C1 segment of cervical spinal cord (tissue), 14 donors: Measurements from ENCODE around the gene TBKBP1.

ENCODE experiments used
- DNase-seq, 14 donors: peaks; one replicate each; lab custom pipeline; 2025; lab: John Stamatoyannopoulos, UW

Gene TBKBP1

DNA sequence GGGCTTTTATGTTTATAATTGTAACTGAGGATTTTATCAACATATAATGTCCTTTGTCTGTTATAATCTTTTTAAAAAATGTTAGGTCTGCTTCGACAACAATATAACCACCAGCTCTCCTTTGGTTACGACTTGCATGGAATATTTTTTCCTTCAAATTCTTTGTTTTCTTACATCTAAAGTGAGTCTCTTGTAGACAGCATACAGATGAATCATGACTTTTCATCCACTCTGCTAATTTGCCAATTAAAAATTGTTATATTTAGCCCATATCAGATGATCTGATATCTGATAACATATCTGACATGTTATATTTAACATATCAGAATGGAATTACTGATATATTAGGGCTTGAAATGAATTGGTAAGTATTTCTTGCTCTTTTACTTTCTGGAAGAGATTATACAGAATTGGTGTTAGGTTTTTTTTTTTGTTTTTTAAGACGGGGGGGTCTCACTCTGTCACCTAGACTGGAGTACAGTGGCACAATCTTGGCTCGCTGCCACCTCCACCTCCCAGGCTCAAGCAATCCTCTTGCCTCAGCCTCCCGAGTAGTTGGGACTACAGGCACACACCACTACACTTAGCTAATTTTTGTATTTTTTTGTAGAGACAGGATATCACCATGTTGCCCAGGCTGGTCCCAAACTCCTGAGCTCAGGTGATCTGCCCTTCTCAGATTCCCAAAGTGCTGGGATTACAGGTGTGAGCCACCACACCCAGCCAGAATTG is 66.6 kb downstream of the TBKBP1 start:
- DNase-seq = no peak
